K562 (cell line): Measurements from ENCODE around the gene KCNK6. TPM values are rescaled to one million over a fixed set of nuclear protein-coding genes. Genes with fewer than 3 reads are reported as not detected.

Source experiments
- CBFA2T2 ChIP-seq: fragments of 450-650 bp; conservative IDR thresholded peaks from 2 replicates; pipeline ENCODE4 v1.6.1; 2017; ENCODE audit warnings: mild to moderate bottlenecking
- FOSL1 ChIP-seq: fragments of 200-800 bp; sonication (Bioruptor generic); conservative IDR thresholded peaks from 2 replicates; pipeline ENCODE4 v1.6.1; 2016; ENCODE audit warnings: missing genetic modification characterization, missing compliant biosample characterization
- GABPB1 ChIP-seq: sonication (generic); formaldehyde crosslinking; IDR thresholded peaks from 2 replicates; pipeline ENCODE4 v1.8.0; 2022; ENCODE audit warnings: mild to moderate bottlenecking, missing genetic modification reagents
- HDAC1 ChIP-seq, 2 experiments: fragments of 450-650 bp; IDR thresholded peaks; 2 replicates each; pipeline ENCODE4 v1.6.1; 2016 to 2017; ENCODE audit warnings: inconsistent platforms in 1 of 2, mild to moderate bottlenecking in 1 of 2, moderate library complexity in 1 of 2
- IFI16 ChIP-seq: fragments of 250-450 bp; sonication (Bioruptor Pico); IDR thresholded peaks from 2 replicates; pipeline ENCODE4 v2.1.2; 2022; ENCODE audit warnings: mild to moderate bottlenecking, inconsistent platforms
- NFIC ChIP-seq: fragments of 450-650 bp; IDR thresholded peaks from 2 replicates; pipeline ENCODE4 v1.6.1; 2017; ENCODE audit warnings: mild to moderate bottlenecking, inconsistent platforms
- POLR2AphosphoS2 ChIP-seq: IDR thresholded peaks from 2 replicates; pipeline ENCODE4 v1.6.1; 2012; ENCODE audit warnings: low read length, improper control_type of control experiment
- POU5F1 ChIP-seq: fragments of 150-350 bp; IDR thresholded peaks from 2 replicates; pipeline ENCODE4 v1.6.1; 2014; ENCODE audit warnings: borderline replicate concordance, low read length, low read depth, mild to moderate bottlenecking; ENCODE audit not compliant: partially characterized antibody
- SIRT6 ChIP-seq: IDR thresholded peaks from one replicate; pipeline ENCODE4 v1.6.1; 2012; ENCODE audit warnings: low read depth, mild to moderate bottlenecking, control low read depth, inconsistent platforms, low read length, moderate library complexity
- SMARCB1 ChIP-seq: IDR thresholded peaks from 2 replicates; pipeline ENCODE4 v1.6.1; 2011; ENCODE audit warnings: improper control_type of control experiment, low read depth; ENCODE audit not compliant: insufficient read length
- SREBF2 ChIP-seq: sonication (generic); formaldehyde crosslinking; IDR thresholded peaks from 2 replicates; pipeline ENCODE4 v1.4.0; 2020; ENCODE audit warnings: mild to moderate bottlenecking, missing genetic modification reagents
- ZNF121 ChIP-seq: sonication (generic); formaldehyde crosslinking; conservative IDR thresholded peaks from 2 replicates; pipeline ENCODE4 v1.8.0; 2022; ENCODE audit warnings: missing genetic modification reagents
- ZNF780A ChIP-seq: fragments of 250-450 bp; sonication (Bioruptor Pico); IDR thresholded peaks from 2 replicates; pipeline ENCODE4 v1.5.0; 2021; ENCODE audit warnings: mild to moderate bottlenecking
- ZNF830 ChIP-seq: fragments of 250-450 bp; sonication (Bioruptor Pico); IDR thresholded peaks from 2 replicates; pipeline ENCODE4 v1.5.0; 2021; ENCODE audit warnings: mild to moderate bottlenecking
- polyA plus RNA-seq, 8 experiments: library from polyadenylated mRNA; depleted of rRNA in 4 of 8; stranded (reverse) in 5 of 8; unstranded in 3 of 8; fragments of >200 nt; fragmentation: Nextera tagmentation in 2 of 8; fragmentation: Illumina TruSeq in 1 of 8; extraction: Ambion mirVana in 2 of 8; extraction: Trizol in 1 of 8; gene quantifications; 2 replicates each; pipeline versions ENCODE4 v1.2.1 to v1.2.3, GENCODE V29; 2011 to 2014; ENCODE audit warnings: inconsistent platforms in 1 of 8, missing spikeins in 1 of 8
- total RNA-seq, 7 experiments: library from RNA; depleted of rRNA in 6 of 7; stranded (reverse); fragments of >200 nt in 6 of 7; fragmentation: Illumina TruSeq in 2 of 7; extraction: Trizol in 2 of 7; gene quantifications; 2 replicates each; pipeline versions ENCODE4 v1.2.1 to v1.2.3, GENCODE V29; 2011 to 2021; ENCODE audit warnings: low replicate concordance in 1 of 7
- TF ChIP-seq, protein P1 (sequence below): fragments of 250-450 bp; sonication (Bioruptor Pico); IDR thresholded peaks from 2 replicates; pipeline ENCODE4 v1.5.1; 2021; ENCODE audit warnings: mild to moderate bottlenecking
- TF ChIP-seq, protein P2 (sequence below): fragments of 200-800 bp; sonication (Bioruptor generic); IDR thresholded peaks from 2 replicates; pipeline ENCODE4 v1.6.1; 2017; ENCODE audit warnings: missing genetic modification characterization, missing compliant biosample characterization
- TF ChIP-seq, protein P3 (sequence below): fragments of 450-650 bp; IDR thresholded peaks from 2 replicates; pipeline ENCODE4 v1.6.1; 2016; ENCODE audit warnings: missing biosample characterization, missing genetic modification characterization
- TF ChIP-seq, protein P4 (sequence below): fragments of 150-350 bp; conservative IDR thresholded peaks from 2 replicates; pipeline ENCODE4 v1.6.1; 2014; ENCODE audit warnings: low read length
- TF ChIP-seq, protein P5 (sequence below): fragments of 250-450 bp; sonication (Bioruptor Pico); IDR thresholded peaks from 2 replicates; pipeline ENCODE4 v1.8.0; 2021; ENCODE audit warnings: borderline replicate concordance, mild to moderate bottlenecking, moderate library complexity; ENCODE audit not compliant: poor library complexity, severe bottlenecking
- TF ChIP-seq, protein P6 (sequence below): sonication (generic); formaldehyde crosslinking; IDR thresholded peaks from 2 replicates; pipeline ENCODE4 v1.8.0; 2023; ENCODE audit warnings: mild to moderate bottlenecking, missing genetic modification reagents

The KCNK6 gene
- total and polyA plus RNA-seq, 9 of the 15 experiments (the other 6 are each of a cell fraction or from before 2014, with no cell fraction given) = 0.05 to 0.42 (median 0.15) TPM

DNA sequence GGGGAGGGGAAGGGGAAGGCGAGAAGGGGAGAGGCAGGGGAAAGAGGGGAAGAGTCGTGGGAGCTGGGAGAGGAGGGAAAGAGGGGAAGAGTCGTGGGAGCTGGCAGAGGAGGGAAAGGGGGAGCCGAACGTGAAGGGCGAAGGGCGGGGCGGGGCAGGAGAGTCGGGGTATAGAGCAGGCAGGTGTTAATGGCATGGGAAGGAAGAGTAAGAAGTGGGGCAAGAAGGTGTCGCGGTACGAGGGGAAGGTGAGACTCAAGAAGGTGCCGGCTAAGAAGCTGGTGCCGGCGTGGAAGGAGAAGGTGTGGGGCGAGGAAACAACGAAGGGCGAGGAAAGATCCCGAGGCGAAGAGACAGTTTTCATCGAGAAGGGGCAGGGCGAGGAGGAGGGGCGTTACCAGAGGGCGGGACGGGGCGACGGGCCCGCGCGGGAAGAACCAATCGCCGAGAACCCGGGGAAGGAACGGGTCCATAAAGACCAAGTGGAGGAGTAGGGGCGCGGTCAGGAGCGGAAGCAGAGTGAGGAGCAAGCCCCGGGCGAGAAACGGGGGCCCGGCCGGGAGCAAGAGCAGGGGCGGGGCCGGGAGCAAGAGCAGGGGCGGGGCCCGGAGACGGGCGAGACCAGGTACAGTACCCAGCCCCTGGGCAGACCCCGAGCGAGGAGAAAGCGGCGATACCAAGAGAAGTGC lies 16.4 kb downstream of the KCNK6 start (continued):
- TF ChIP-seq GABPB1 (CRISPR knock-in tag) = 0 out of 2 replicates have a peak, but pooled peaks have one; percentile 23
- TF ChIP-seq ZNF121 = no peak
- no peak for TF ChIP-seq ZNF780A (CRISPR knock-in tag)
- no peak for TF ChIP-seq SREBF2
- TF ChIP-seq, protein P1, sequence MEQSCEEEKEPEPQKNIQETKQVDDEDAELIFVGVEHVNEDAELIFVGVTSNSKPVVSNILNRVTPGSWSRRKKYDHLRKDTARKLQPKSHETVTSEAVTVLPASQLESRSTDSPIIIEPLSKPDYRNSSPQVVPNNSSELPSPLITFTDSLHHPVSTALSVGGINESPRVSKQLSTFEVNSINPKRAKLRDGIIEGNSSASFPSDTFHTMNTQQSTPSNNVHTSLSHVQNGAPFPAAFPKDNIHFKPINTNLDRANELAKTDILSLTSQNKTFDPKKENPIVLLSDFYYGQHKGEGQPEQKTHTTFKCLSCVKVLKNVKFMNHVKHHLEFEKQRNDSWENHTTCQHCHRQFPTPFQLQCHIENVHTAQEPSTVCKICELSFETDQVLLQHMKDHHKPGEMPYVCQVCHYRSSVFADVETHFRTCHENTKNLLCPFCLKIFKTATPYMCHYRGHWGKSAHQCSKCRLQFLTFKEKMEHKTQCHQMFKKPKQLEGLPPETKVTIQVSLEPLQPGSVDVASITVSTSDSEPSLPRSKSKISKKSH (CRISPR knock-in tag) = no peak
- no peak for TF ChIP-seq FOSL1 (tag)
- no peak for TF ChIP-seq SIRT6
- TF ChIP-seq, protein P2, sequence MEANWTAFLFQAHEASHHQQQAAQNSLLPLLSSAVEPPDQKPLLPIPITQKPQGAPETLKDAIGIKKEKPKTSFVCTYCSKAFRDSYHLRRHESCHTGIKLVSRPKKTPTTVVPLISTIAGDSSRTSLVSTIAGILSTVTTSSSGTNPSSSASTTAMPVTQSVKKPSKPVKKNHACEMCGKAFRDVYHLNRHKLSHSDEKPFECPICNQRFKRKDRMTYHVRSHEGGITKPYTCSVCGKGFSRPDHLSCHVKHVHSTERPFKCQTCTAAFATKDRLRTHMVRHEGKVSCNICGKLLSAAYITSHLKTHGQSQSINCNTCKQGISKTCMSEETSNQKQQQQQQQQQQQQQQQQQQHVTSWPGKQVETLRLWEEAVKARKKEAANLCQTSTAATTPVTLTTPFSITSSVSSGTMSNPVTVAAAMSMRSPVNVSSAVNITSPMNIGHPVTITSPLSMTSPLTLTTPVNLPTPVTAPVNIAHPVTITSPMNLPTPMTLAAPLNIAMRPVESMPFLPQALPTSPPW = peak; percentile 64
- TF ChIP-seq, protein P3, sequence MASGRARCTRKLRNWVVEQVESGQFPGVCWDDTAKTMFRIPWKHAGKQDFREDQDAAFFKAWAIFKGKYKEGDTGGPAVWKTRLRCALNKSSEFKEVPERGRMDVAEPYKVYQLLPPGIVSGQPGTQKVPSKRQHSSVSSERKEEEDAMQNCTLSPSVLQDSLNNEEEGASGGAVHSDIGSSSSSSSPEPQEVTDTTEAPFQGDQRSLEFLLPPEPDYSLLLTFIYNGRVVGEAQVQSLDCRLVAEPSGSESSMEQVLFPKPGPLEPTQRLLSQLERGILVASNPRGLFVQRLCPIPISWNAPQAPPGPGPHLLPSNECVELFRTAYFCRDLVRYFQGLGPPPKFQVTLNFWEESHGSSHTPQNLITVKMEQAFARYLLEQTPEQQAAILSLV = no peak
- TF ChIP-seq IFI16 (CRISPR knock-in tag) = no peak
- TF ChIP-seq, protein P4, sequence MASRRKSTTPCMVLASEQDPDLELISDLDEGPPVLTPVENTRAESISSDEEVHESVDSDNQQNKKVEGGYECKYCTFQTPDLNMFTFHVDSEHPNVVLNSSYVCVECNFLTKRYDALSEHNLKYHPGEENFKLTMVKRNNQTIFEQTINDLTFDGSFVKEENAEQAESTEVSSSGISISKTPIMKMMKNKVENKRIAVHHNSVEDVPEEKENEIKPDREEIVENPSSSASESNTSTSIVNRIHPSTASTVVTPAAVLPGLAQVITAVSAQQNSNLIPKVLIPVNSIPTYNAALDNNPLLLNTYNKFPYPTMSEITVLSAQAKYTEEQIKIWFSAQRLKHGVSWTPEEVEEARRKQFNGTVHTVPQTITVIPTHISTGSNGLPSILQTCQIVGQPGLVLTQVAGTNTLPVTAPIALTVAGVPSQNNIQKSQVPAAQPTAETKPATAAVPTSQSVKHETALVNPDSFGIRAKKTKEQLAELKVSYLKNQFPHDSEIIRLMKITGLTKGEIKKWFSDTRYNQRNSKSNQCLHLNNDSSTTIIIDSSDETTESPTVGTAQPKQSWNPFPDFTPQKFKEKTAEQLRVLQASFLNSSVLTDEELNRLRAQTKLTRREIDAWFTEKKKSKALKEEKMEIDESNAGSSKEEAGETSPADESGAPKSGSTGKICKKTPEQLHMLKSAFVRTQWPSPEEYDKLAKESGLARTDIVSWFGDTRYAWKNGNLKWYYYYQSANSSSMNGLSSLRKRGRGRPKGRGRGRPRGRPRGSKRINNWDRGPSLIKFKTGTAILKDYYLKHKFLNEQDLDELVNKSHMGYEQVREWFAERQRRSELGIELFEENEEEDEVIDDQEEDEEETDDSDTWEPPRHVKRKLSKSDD = no peak
- TF ChIP-seq POLR2AphosphoS2 = no peak
- no peak for TF ChIP-seq ZNF830
- TF ChIP-seq SMARCB1 = no peak
- peak; percentile 11; the same call in 1 of the 2 replicates for TF ChIP-seq NFIC
- TF ChIP-seq, protein P5, sequence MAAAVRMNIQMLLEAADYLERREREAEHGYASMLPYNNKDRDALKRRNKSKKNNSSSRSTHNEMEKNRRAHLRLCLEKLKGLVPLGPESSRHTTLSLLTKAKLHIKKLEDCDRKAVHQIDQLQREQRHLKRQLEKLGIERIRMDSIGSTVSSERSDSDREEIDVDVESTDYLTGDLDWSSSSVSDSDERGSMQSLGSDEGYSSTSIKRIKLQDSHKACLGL = no peak
- peak in 1 of 2 experiments; percentile 88; a peak in 2 of 4 replicates for TF ChIP-seq HDAC1 (IDR thresholded peaks at IDR 0.05)
- TF ChIP-seq, protein P6, sequence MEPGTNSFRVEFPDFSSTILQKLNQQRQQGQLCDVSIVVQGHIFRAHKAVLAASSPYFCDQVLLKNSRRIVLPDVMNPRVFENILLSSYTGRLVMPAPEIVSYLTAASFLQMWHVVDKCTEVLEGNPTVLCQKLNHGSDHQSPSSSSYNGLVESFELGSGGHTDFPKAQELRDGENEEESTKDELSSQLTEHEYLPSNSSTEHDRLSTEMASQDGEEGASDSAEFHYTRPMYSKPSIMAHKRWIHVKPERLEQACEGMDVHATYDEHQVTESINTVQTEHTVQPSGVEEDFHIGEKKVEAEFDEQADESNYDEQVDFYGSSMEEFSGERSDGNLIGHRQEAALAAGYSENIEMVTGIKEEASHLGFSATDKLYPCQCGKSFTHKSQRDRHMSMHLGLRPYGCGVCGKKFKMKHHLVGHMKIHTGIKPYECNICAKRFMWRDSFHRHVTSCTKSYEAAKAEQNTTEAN = no peak
- TF ChIP-seq POU5F1 = no peak
- no peak for TF ChIP-seq CBFA2T2
